CD4-positive, alpha-beta T cell treated with Interleukin-4 for 4 hours (primary cell): ENCODE measurements around the gene NAPG.
A peak's percentile ranks its signal among the peaks of the same experiment; 100 is the strongest.
"Not testable (repeated sequence)": the region's sequence is repeated elsewhere in the genome, so short reads cannot be mapped to it uniquely, and the experiment has no call there.

Experiments
- DNase-seq: peaks from one replicate; pipeline ENCODE4 v3.0.0-alpha.2; 2020

The NAPG gene

DNA sequence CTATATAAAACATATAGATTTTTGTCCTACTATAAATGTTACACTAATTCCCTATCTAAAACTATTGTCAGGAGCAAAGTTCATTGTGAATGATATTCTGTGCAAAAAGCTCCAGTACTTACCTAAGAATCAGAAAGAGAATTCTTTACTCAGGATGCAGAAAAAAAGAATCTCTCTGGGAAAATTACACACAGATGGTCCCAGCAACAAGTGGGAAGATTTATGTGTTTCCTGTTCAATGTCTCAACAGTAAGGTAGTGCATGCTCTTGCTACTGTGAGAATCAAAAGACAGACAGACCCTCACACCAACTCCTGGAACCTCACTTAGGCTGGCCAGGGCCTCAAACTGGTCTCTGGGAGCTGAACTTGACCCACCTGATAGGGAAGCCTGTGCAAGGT, 11.2 kb upstream of the NAPG start:
- no peak for DNase-seq

DNA sequence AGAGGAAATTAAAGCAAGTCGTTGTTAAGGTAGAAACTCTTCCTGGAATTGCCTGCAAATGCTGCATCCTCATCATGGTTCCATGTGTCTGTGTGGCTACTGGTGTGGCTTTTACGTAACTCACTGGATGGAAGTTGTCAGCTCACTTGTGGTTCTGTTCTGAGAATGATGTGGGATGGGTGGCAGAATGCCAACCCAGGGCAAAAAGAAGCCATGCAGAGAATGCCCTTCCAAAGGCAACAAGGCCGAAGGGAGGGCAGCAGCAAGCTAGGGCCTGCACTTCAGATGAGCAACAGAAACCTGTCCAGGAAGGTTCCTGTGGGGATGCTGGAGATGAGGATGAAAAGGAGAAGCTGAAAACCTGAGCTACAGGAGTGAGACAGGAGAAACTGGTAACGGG, 10.4 kb upstream of the NAPG start:
- DNase-seq, result no peak

DNA sequence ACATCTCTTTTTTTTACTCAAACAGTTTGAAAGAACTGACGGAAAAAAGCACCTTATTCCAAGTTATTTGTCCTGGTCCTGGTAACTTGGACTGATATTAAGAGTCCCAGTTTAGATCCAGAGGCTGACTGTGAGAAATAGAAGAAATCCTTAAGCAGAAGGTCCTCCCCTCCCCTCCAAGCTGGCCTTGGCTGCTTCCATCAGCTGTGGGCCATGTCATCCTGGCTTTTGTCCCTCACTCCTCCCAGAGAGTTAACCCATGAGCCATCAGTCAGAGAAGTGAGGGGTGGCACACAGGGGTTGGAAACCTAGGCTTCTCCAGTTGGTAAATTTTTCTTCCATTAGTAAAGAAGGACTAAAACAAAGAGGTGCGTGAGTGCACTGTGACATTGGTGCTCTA, 9.7 kb upstream of the NAPG start:
- DNase-seq, result no peak

DNA sequence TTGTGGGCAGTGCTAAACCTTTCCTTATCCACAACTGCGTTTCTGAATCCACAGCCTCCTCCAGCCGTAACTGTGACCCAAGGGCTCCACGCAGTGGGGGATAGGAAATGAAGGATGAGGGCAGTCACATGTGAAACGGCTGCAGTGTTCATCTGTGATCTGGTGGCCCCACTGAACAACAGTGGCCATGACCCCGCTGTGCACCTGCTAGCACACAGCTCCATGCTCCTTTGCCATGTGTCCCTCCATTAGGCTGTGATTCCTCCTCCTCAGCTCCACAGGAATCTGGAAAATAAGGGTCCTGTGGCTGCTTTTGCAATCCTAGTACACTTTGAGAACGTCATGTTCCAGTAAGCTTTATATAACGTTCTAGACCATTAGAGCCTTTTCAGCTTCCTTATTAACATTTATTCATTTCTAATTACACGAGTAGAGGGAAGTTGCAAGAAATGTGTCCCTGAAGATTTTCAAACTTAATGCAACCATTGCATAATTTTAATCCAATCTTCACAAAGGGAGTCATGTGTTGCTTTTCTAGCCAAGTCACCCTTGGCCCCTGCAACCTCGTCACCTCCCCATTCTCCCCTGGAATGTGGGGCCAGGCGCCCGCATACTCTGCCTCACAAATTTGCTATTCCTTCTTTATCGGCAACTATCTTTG, 7.1 kb upstream of the NAPG start:
- DNase-seq, result no peak

DNA sequence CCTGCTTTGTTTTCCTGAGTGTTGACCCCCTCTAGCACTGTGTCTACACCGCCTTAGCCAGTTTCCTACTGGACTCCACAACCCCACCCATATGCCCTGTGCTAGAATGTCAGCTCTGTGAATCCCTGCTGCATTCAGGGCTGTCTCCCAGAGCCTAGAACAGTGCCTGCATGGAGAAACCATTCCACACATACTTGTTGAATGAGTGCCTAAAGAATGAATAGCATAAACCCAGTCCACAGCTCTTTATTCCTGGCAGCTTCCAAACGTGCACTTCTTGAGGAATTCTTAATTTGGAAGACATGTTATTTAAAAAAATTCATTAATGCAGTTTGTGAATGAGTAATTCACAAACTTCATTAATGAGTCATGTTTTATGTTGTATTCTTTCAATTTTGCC, 6.5 kb upstream of the NAPG start:
- no peak for DNase-seq

DNA sequence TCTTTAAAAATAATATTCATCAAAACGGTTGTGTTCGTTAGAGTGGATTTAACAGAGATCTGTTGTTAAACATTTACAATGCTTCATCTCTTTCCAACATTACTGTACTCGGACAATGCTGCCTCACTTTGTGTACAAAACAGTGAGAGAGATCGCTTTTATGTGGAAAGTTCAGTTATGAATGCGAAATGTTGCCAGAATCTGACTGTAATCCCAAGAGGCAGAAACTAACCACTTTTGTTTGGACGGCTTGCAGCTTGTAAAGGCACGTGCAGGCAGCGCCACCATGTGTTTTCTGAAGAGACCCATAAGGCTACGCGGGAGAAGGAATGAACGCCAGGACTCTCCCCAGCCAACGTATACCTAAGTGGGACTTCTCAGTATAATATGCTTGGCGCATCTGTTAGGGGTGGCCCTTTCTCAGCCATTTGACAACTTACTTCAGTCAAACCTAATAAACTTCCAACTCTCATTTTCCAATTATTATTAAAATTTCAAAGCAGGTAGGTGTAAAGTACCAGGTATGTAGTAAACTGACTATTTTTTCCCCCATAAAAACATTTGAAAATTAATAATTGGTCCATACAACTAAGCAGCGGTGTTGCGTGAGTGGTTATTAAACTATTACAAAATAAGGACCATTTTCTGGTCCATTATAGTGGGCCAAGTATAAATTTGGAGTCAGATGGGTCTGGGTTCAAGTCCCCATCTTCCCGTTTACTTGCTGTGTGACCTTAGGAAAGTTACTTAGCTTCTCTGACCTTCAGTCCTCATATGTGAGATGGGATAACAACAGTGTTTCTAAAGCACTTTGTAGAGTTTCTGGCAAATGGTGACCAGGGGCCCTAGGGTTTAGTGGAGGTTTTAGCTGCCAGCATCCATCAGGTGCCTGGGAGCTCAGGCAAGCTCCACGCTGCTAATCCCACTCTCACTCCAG, 5.6 kb upstream of the NAPG start:
- peak; percentile 53 for DNase-seq

DNA sequence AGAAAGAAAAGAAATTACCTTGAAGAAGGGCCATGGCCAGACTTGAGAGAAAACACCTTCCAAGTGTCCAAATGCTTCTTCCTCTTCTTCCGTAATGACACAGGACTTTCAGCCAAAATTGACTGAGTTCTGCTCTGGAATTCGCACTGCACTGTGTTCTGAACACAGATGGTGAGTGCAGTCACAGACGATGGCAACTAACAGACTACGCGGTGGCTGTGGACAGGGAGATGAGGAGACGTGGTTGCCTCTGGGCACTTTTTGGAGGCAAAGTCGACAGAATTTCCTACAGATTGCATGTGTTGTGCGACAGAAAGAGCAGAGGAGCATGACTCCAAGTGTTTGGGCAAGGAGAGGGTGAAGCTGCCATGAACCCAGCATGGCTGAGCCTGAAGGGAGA, 4.3 kb upstream of the NAPG start:
- DNase-seq, result no peak

DNA sequence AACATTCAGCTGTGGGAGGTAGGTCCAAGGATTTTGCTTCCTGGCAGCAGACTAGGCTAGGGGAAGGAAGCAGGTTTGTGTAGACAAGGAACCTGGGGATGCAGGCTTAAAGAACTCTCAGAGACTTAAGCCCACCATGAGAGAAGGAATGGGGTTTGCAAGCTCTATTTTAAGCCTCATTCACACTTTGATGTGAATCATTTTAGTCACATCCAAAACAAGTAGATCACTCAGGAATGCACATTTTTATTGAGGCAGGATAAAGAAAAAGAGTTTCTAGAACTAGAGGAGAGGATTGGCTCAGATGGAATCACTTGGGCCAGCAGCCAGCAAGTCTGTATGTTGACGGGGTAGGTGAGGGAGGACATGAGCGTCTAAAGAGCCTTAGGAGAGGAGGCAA, 3.3 kb upstream of the NAPG start:
- no peak for DNase-seq

DNA sequence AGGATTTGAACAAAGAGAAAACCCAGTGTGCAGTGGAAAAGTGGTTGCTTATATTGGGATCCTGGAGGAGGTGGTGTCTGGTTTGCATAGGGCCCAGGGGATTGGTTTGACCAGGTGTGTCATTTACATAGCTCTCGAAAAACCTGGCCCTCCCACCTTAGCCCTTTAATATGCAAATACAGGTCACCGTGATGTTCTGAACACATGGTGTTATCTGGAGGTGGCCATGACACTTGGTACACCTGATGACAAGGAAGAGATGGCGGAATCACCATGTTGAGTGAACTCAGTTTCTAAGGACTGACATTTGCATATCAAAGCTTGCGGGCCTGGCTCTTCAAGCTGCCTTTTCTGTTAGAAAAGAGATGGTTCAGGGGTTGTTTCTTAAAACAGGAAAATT, 2.3 kb upstream of the NAPG start:
- DNase-seq, result no peak

DNA sequence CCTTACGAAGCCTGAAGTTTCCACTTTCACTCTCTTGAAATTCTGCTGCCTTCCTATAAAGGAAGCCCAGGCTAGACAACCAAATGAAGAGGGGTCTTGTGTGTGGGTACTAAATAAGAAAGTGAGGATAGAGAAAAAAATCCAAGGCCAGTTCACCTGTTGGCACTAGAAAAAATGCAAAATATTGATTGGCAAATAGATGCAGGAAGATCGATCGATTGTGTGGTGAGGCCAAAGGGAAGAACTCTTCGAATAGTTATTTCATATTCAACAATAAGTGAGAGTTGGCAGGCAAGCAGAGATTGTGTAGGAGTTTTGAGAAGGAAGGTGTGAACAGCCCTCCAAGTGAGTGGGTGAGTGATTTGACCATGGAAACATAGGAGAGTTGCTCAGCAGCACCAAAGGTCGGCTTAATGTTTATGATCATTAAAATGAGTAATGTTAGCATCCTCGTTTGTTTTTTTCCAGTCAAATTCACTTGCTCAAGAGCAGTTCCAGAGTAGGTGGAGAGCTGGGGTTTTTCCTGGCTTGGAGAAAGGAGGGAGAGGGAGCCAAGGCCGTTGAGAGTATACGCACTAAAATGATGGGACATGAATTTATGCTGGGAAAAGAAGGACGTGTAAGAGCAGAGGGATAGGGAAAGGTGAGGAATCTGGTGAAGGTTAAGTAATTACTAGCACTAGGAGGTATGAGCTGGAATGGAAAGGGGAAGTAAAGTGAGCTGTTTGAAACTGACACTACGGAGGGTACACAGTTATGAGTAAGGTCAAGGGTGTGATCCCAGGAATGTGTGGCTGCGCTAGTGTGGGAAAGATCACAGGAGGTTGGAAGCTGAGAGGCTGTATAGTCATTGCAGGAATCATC, 1.1 kb upstream of the NAPG start:
- DNase-seq, result no peak

DNA sequence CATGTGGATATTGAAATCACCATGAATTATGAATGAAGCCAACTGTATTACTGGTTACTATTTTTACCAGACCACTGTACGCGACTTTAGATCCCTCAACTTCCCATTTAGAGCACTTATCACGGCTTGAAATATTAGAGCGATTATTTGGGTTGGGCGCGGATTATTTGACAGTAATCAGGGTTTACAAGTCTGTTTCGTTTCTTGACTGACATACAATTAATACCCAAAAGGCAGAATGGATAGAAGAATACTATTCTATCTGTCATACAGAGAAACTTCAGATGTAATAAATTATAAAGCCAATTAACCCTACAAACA, 496 bp upstream of the NAPG start:
- DNase-seq, result no peak

DNA sequence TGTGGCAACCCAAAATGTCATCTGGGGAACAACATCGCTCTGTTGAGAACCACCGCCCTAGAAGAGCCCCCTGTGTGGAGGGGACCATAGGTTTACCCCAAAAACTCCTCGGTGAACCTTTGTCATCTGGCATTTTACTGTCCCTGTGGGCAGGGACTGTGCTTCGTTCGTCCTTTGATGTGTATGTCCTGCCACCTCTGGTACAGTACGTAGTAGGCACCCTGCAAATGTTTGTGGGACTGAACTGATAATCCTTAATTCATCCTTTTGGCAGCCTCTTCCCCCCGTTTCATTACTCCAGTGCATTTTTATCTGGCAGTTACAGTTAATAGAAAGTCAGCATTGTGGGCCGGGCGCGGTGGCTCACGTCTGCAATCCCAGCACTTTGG, 728 bp downstream of the NAPG start:
- no peak for DNase-seq

DNA sequence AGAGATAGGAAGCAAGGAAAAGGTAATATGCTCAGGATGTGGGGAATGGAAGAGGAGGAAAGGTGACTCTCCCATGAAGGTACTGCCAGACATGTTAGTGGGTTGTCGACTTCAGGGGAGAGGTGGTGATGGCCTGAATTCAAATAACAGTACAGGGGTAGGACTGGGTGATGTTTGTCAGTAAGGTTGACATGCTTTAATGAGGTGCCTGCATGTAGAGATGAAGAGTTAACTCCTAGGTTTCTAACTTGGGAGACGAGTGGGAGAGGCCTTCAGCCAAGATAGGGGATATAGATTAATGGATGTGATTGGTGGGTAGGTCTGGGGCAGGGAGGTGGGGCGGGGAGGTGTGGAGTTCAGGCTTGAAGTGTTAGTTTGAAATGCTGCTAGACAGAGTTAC, 2.6 kb downstream of the NAPG start:
- no peak for DNase-seq

DNA sequence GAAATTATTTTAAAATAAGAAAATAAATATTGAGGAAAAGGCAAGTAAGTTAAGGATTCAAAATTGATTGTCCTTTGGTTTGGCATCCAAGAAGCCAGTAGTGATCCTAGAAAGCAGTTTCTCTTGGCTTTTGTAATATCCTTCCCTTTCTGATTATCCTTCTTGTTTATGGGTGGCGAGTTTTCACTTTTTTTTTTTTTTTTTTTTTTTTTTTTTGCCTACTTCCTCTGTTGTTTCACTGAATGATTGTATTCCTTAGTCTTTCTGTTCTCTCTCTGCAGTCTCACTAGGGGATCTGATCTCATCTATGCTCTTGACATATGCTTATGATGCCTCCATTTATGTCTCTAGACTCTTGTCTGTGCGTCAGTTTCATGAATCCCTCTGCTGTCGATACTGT, 4.2 kb downstream of the NAPG start:
- no peak for DNase-seq

DNA sequence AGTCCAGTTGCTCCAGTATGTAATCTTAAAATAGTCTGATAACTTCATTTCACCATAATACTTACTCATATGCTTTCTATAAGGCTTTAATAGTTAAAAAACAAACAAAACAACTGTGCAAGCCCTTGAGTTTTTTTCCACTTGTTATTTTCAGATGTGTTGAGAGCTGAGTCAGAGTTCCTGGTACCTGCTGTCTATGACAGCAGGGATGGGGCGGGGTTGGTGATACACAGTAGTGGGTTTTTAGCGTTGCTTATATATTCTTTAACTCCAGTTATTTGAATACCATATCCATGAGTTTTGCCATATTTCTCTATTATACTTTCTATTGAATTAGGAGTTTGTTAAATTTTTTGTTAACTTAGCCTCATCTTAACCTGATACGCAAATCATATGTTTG, 5.0 kb downstream of the NAPG start:
- peak; percentile 51 for DNase-seq

DNA sequence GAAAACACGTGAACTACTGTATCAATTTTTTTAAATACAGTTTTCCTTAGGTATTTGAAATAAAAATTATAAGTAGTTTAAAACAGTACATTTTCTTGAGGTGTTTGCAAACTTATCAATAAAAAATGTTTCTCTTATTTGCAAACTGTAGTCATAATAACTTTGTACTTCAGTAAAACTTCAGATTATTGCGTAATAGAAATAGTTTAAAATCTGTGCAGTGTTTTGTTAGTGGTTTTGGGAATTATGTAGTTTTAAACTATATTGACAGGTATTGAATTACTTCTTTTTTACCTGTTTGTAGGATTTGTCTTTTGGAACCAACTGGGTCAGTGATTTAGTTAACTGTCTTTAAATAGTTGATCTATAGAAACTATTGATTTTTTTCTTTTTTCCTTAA, 7.3 kb downstream of the NAPG start:
- DNase-seq, result no peak

DNA sequence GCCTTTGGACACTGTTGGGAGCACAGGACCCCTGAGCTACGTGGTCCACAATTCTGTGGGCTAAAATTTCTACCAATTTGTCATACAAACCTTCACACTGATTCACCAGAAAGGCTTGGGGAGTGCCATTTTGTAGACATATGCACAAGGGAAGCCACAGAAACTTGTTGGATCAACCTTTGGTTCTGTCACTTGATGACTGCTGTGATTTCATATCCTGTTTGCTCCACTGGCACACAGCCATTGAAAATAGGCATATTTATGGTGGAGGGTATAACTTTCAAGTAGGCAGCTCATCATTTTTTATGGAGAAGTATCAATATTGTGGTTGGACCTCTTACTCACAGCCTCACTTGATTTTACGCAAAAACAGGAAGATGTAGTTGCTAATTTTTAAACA, 10.5 kb downstream of the NAPG start:
- no peak for DNase-seq

DNA sequence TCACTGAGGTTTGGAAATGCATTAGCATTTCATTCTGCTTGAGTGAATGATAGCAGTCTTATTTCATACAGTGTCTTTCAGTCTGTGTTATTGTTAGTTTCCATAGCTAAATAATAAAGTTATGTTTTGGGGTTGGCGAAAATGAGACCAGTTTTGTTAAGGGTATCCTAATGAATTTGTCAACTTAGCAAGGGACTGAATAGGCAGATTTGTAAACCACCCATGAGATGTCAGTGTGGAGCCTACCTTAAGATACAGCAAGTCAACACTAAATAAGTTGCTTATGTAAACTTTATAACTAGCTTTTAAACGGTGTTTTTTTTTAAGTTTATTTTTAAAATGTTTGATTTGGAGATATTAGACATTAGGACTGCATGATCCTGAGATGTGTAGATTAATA, 11.9 kb downstream of the NAPG start:
- no peak for DNase-seq

DNA sequence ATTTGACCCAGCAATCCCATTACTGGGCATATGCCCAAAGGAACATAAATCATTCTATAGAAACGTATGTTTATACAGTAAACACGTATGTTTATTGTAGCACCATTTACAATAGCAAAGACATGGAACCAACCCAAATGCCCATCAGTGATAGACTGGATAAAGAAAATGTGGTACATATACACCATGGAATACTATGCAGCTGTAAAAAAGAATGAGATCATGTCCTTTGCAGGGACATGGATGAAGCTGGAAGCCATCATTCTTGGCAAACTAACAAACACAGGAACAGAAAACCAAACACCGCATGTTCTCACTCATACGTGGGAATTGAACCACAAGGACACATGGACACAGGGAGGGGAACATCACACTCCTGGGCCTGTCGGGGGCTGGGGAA, 13.3 kb downstream of the NAPG start:
- not testable (repeated sequence) for DNase-seq

DNA sequence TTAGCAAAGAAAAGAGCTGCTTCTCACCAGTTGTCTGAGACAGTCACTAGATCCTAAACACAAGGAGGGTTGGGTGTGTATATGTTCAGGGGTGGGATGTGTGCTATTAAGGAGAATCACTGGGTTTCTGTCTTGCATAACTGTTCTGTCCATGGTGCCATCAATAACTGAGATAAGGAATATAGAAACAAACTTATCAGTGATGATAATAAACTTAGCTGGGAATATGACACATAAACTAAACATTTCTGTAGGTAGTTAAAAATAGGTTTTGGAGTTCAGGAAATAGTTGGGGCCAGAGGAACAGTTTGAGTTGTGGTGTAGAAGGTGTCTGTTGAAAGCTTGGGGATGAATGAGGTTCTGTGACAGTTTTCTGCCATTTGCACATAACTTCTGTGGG, 17.4 kb downstream of the NAPG start:
- no peak for DNase-seq

DNA sequence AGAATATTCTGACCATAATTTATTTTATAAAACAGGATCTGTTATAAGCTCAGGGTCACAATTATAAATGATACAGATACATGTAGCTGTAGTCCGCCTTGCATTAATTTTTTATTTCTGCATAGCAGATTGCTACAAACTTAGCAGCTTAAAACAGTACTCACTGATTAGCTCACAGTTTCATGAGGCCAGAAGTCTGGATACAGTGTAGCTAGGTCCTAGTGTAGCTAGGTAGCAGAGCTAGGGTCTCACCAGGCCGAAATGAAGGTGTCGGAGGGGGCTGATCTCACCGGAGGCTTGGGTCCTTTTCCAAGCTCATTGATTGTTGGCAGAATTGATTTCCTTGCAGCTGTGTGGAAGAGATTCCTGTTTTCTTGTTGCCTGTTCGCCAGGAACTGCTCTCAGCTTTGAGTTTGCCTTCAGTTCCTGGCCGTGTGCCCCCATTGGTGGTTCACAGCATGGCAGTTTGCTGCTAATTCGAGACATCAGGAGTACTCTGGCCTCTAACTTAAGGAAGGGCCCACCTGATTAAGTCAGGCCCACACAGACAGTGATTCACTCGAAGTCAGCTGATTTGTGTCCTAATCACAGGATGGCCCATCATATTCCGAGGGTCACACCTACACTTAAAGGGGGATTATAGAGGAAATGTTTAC, 18.4 kb downstream of the NAPG start:
- no peak for DNase-seq

DNA sequence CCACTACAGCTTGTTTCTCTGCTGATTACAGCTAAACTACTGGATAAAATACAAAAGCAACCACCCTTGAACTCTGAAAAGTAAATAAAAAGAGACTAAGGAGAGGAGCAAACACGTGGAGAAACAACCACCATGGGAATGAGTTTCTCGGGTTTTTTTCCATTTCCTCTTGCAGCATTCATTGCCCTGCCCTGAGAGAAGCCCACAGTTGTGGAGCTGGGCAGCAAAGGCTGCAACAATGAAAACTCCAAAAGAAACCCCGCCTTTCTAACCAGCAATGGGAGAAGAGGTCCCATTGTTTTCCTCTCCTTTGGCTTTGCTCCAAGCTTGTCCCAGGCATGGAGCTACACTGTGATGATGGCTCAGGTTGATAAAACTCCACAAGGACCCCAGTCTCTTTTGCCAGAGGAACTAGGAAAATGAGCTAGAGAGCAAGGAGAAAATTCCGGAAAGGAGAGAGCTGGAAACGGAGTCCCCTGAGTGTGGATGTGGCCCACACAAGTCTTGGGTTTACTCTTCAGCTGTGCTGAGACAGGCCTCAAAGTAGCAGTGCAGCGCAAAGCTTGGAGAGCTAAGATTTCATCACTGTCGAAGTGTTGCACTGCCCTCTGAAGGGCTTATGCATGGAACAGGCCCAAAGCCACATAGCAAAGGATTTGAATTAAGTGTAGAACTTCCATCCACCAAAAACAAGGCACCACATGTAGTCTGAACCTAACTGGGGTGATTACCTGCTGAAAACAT, 20.9 kb downstream of the NAPG start:
- no peak for DNase-seq

DNA sequence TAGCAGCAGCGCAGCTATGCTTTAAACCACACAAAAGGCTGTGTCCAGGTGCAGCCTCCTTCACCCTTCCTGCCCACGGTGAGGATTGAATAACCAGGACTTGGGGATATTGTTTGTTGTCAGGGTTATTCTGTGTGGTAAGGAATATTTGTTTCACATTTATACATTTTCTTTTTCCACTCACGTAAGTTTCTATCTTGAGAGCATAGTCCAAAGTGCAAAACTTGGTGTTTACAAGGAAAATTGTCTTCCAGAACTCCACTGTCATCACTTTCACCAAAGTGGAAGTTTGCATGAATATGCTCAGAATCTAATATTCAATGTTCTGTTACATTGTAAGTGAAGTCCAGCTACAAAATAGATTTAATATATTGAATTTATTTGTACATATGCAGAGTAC, 26.4 kb downstream of the NAPG start:
- no peak for DNase-seq
